ENCODE results near the gene FOXR2. TPM values are rescaled to one million over a fixed set of nuclear protein-coding genes. Genes with fewer than 3 reads are reported as not detected.

FOXR2 gene
- polyA plus RNA-seq, 1 of the 3 experiments (the other 2 are of a cell fraction): 3.4 TPM

GRCh38 chrX:55659931-55660330 is 36.7 kb downstream of the FOXR2 start:
- Histone ChIP-seq H3K9me2 (no peaks in the 10 kb centered on the region), H3K36me3 (replicated peaks in 1 of 2; ENCODE audit: control insufficient read depth in 1 of 2, insufficient read depth in 2 of 2, low read length in 1 of 2) (no peaks in the 10 kb centered on the region), H4K20me1 (ENCODE audit: insufficient read depth) (no peaks in the 10 kb centered on the region), H3K27ac (ENCODE audit: low read depth in 2 of 2, low read length in 1 of 2) (no peak overlapping the region), H3K4me1 (ENCODE audit: control insufficient read depth in 1 of 2, insufficient read depth in 2 of 2, low read depth in 1 of 2, low read length in 1 of 2) (no peaks in the 10 kb centered on the region), H3K27me3 (ENCODE audit: insufficient read depth) (no peaks in the 10 kb centered on the region), H3F3A (replicated peaks; ENCODE audit: insufficient read depth) (no peaks in the 10 kb centered on the region), H3K4me3 (ENCODE audit: low read depth in 2 of 2, low read length in 1 of 2) (no peak overlapping the region), H3K4me2 (no peak overlapping the region), H3K79me2 (ENCODE audit: insufficient read depth) (no peaks in the 10 kb centered on the region), H3K9ac (no peak overlapping the region), H3K9me3 (no peaks in the 10 kb centered on the region), H2AFZ (ENCODE audit: low read depth) (no peak overlapping the region)
- WGBS (ENCODE audit: low lambda C conversion rate): 0% methylated on average over 2 of the region's 2 CpGs
- ChIA-PET POLR2A (no interaction called here), CTCF (no interaction called here)
- TF ChIP-seq ZBTB33 (IDR thresholded peaks at IDR 0.05; ENCODE audit: borderline replicate concordance, low read depth) (no peak), EZH2phosphoT487 (IDR thresholded peaks at IDR 0.05; ENCODE audit: borderline replicate concordance, low read depth) (no peak), ELF1 (IDR thresholded peaks at IDR 0.05) (no peak), JUND (IDR thresholded peaks at IDR 0.05) (no peak)
- no peak for DNase-seq

GRCh38 chrX:55663584-55663983 is 40.4 kb downstream of the FOXR2 start:
- DNase-seq: no peak
- WGBS (ENCODE audit: low lambda C conversion rate): 5% methylated on average over 3 of the region's 3 CpGs
- no peaks in the 10 kb centered on the region for H3F3A ChIP-seq (replicated peaks; ENCODE audit: insufficient read depth)
- H3K4me3 ChIP-seq (ENCODE audit: low read depth in 2 of 2, low read length in 1 of 2): no peak overlapping the region
- CTCF ChIA-PET: interaction anchor here (0.6 kb wide), 1 partner anchor 1389 kb away, joined by 5 read pairs; no protein-coding TSS in a partner anchor
- TF ChIP-seq RXRA (IDR thresholded peaks at IDR 0.05; ENCODE audit: borderline replicate concordance, low read depth): no peak
- H3K4me2 ChIP-seq: no peak overlapping the region
- no peaks in the 10 kb centered on the region for H3K4me1 ChIP-seq (ENCODE audit: control insufficient read depth in 1 of 2, insufficient read depth in 2 of 2, low read depth in 1 of 2, low read length in 1 of 2)
- H2AFZ ChIP-seq (ENCODE audit: low read depth): no peak overlapping the region
- no peak overlapping the region for H3K27ac ChIP-seq (ENCODE audit: low read depth in 2 of 2, low read length in 1 of 2)
- no peak overlapping the region for H3K9ac ChIP-seq
- H3K27me3 ChIP-seq (ENCODE audit: insufficient read depth): no peaks in the 10 kb centered on the region
- no peaks in the 10 kb centered on the region for H3K36me3 ChIP-seq (replicated peaks in 1 of 2; ENCODE audit: control insufficient read depth in 1 of 2, insufficient read depth in 2 of 2, low read length in 1 of 2)
- H3K79me2 ChIP-seq (ENCODE audit: insufficient read depth): no peaks in the 10 kb centered on the region
- POLR2A ChIA-PET: no interaction called here
- H4K20me1 ChIP-seq (ENCODE audit: insufficient read depth): no peaks in the 10 kb centered on the region
- no peaks in the 10 kb centered on the region for H3K9me3 ChIP-seq
- H3K9me2 ChIP-seq: no peaks in the 10 kb centered on the region

- 4% methylated on average over 1 of the region's 1 CpG for WGBS (ENCODE audit: low lambda C conversion rate)
- H3K27me3 ChIP-seq (ENCODE audit: insufficient read depth): no peaks in the 10 kb centered on the region
- POLR2A ChIA-PET: no interaction called here
- no peak for DNase-seq
- no peak overlapping the region for H3K27ac ChIP-seq (ENCODE audit: low read depth in 2 of 2, low read length in 1 of 2)
- no peak overlapping the region for H3K4me3 ChIP-seq (ENCODE audit: low read depth in 2 of 2, low read length in 1 of 2)
- no peaks in the 10 kb centered on the region for H3K79me2 ChIP-seq (ENCODE audit: insufficient read depth)
- H3K4me2 ChIP-seq: no peak overlapping the region
- no peaks in the 10 kb centered on the region for H3K9me2 ChIP-seq
- no peak overlapping the region for H3K9ac ChIP-seq
- no peaks in the 10 kb centered on the region for H3K9me3 ChIP-seq
- no peak overlapping the region for H2AFZ ChIP-seq (ENCODE audit: low read depth)
- H3K36me3 ChIP-seq (replicated peaks in 1 of 2; ENCODE audit: control insufficient read depth in 1 of 2, insufficient read depth in 2 of 2, low read length in 1 of 2): no peaks in the 10 kb centered on the region
- no peak for TF ChIP-seq RAD21 (IDR thresholded peaks at IDR 0.05; ENCODE audit: low read length)
- no peak for TF ChIP-seq GABPA (IDR thresholded peaks at IDR 0.05; ENCODE audit: low read depth)
- H3F3A ChIP-seq (replicated peaks; ENCODE audit: insufficient read depth): no peaks in the 10 kb centered on the region
- no peaks in the 10 kb centered on the region for H4K20me1 ChIP-seq (ENCODE audit: insufficient read depth)
- CTCF ChIA-PET: no interaction called here
- H3K4me1 ChIP-seq (ENCODE audit: control insufficient read depth in 1 of 2, insufficient read depth in 2 of 2, low read depth in 1 of 2, low read length in 1 of 2): no peaks in the 10 kb centered on the region
Observed at GRCh38 chrX:55668084-55668483, 44.9 kb downstream of the FOXR2 start.

Small RNA genes within 50 kb of the gene (small RNA-seq; reads per million reads assigned to genes)
- 0 reads per million in 7 experiments for gene RF00019

Other genes with a start within 250 kb of the FOXR2 start
- 19.7 and 21.7 TPM in 2 replicates for gene MAGEH1, start 171.3 kb upstream of the FOXR2 start, polyA plus RNA-seq (2012; rRNA removed)
- 0.36 and 0.70 TPM in 2 replicates for gene USP51, start 133.6 kb upstream of the FOXR2 start, polyA plus RNA-seq (2012; rRNA removed)
- gene RRAGB, start 94.3 kb downstream of the FOXR2 start, polyA plus RNA-seq (2012; rRNA removed): 13.1 and 23.1 TPM in 2 replicates